GM13977 (cell line): ENCODE results near the gene JAG1.
"Not testable (repeated sequence)": the region's sequence is repeated elsewhere in the genome, so short reads cannot be mapped to it uniquely, and the experiment has no call there.

ENCODE experiments used
- DNase-seq: peaks from one replicate; pipeline ENCODE4 v3.0.0; 2012; ENCODE audit warnings: low spot score
- CTCF ChIP-seq: IDR thresholded peaks from 2 replicates; pipeline ENCODE4 v1.5.1; 2012; ENCODE audit warnings: mild to moderate bottlenecking, control low read depth; ENCODE audit not compliant: insufficient read depth; ENCODE audit errors: extremely low read depth, missing control alignments
- in situ Hi-C: fragments of 300-500 bp; cut with MboI; formaldehyde crosslinking; loops from one replicate; pipeline ENCODE4 v1.12.0; 2022; ENCODE audit warnings: low sequenced_read_pairs, low pct_unique_long_range_greater_than_20kb, mixed read lengths, inconsistent platforms; ENCODE audit not compliant: unreplicated experiment

The JAG1 gene

GRCh38 chr20:10621149-10621548 is 52.6 kb downstream of the JAG1 start:
- DNase-seq, result no peak
- no peak for TF ChIP-seq CTCF
- in situ Hi-C loops, result no loop called here

GRCh38 chr20:10619427-10619826 is 54.4 kb downstream of the JAG1 start:
- in situ Hi-C loops, result no loop called here
- no peak for DNase-seq
- TF ChIP-seq CTCF, result no peak

- no peak for DNase-seq
- in situ Hi-C loops, result no loop called here
- TF ChIP-seq CTCF, result no peak
Observed at GRCh38 chr20:10618611-10619245, 55.1 kb downstream of the JAG1 start.

- DNase-seq, in situ Hi-C loops: not testable (repeated sequence)
Observed at GRCh38 chr20:10617549-10618133, 56.2 kb downstream of the JAG1 start.

- in situ Hi-C loops, result no loop called here
- DNase-seq, result no peak
- no peak for TF ChIP-seq CTCF
Observed at GRCh38 chr20:10616212-10616611, 57.6 kb downstream of the JAG1 start.

- in situ Hi-C loops, result no loop called here
- TF ChIP-seq CTCF, result no peak
- DNase-seq, result no peak
Observed at GRCh38 chr20:10613911-10614310, 59.9 kb downstream of the JAG1 start.

GRCh38 chr20:10613426-10613825 is 60.4 kb downstream of the JAG1 start:
- in situ Hi-C loops, DNase-seq: not testable (repeated sequence)

GRCh38 chr20:10611357-10611756 is 62.4 kb downstream of the JAG1 start:
- peak; percentile 31 for DNase-seq
- peak; percentile 61 for TF ChIP-seq CTCF
- in situ Hi-C loops, result no loop called here
